Common myeloid progenitor, CD34-positive (primary cell): ENCODE measurements around the gene SH3YL1.

ENCODE experiments used
- CTCF ChIA-PET: fragments of 350-600 bp; sonication (Branson Sonifier 250); formaldehyde crosslinking; loops from one replicate; lab custom pipeline; 2021; ENCODE audit warnings: antibody characterized with exemption; lab: Charles Lee
- POLR2A ChIA-PET: fragments of 350-600 bp; sonication (Branson Sonifier 250); formaldehyde crosslinking; loops from one replicate; lab custom pipeline; 2021; ENCODE audit warnings: antibody characterized with exemption; lab: Charles Lee
- DNase-seq, 3 donors: peaks; one replicate each; pipeline versions ENCODE4 v3.0.0 to v3.0.0-alpha.2; 2013
- H3K27ac ChIP-seq, 2 experiments: 1 replicate in 1 of 2; 2 replicates in 1 of 2; pipeline ENCODE4 v1.7.0; 2013; ENCODE audit warnings: inconsistent platforms in 2 of 2, low read length in 2 of 2, mild to moderate bottlenecking in 2 of 2, low read depth in 1 of 2, moderate library complexity in 1 of 2; ENCODE audit not compliant: severe bottlenecking in 2 of 2, insufficient read depth in 1 of 2, poor library complexity in 1 of 2
- H3K27me3 ChIP-seq, 5 experiments: replicated peaks in 2 of 5; 1 replicate in 3 of 5; 2 replicates in 2 of 5; pipeline versions ENCODE4 v1.6.1 to v1.7.0; 2013; ENCODE audit warnings: low read length in 4 of 5, mild to moderate bottlenecking in 2 of 5, moderate library complexity in 2 of 5, inconsistent platforms in 1 of 5; ENCODE audit not compliant: insufficient read depth in 5 of 5, control insufficient read depth in 4 of 5
- H3K36me3 ChIP-seq, 4 experiments: 1 replicate in 2 of 4; 2 replicates in 2 of 4; pipeline versions ENCODE4 v1.6.1 to v1.7.0; 2013; ENCODE audit warnings: low read length in 3 of 4, control low read depth in 1 of 4, mild to moderate bottlenecking in 1 of 4; ENCODE audit not compliant: control insufficient read depth in 4 of 4, insufficient read depth in 4 of 4
- H3K4me1 ChIP-seq, 4 experiments: 1 replicate in 3 of 4; 2 replicates in 1 of 4; pipeline versions ENCODE4 v1.6.1 to v1.7.1; 2013; ENCODE audit warnings: low read length in 3 of 4, mild to moderate bottlenecking in 3 of 4, control low read depth in 1 of 4, inconsistent platforms in 1 of 4, moderate library complexity in 1 of 4; ENCODE audit not compliant: control insufficient read depth in 4 of 4, insufficient read depth in 4 of 4; ENCODE audit errors: control extremely low read depth in 1 of 4
- H3K4me3 ChIP-seq, 7 experiments: 1 replicate in 4 of 7; 2 replicates in 3 of 7; pipeline versions ENCODE4 v1.5.1 to v1.7.0; 2013; ENCODE audit warnings: mild to moderate bottlenecking in 7 of 7, low read length in 6 of 7, moderate library complexity in 6 of 7, inconsistent platforms in 2 of 7, low read depth in 2 of 7, control low read depth in 1 of 7; ENCODE audit not compliant: insufficient read depth in 4 of 7, control insufficient read depth in 1 of 7; ENCODE audit errors: extremely low read depth in 1 of 7
- H3K9me3 ChIP-seq, 5 experiments: 1 replicate in 4 of 5; 2 replicates in 1 of 5; pipeline versions ENCODE4 v1.6.1 to v1.7.1; 2013; ENCODE audit warnings: low read length in 4 of 5, mild to moderate bottlenecking in 2 of 5, inconsistent platforms in 1 of 5, low read depth in 1 of 5, moderate library complexity in 1 of 5; ENCODE audit not compliant: control insufficient read depth in 4 of 5, insufficient read depth in 2 of 5; ENCODE audit errors: control extremely low read depth in 1 of 5
- WGBS: methylation state at CpG from one replicate; pipeline ENCODE4 v1.1.5; 2013; ENCODE audit not compliant: insufficient coverage; 5-methylcytosine and 5-hydroxymethylcytosine counted together

Gene SH3YL1

DNA sequence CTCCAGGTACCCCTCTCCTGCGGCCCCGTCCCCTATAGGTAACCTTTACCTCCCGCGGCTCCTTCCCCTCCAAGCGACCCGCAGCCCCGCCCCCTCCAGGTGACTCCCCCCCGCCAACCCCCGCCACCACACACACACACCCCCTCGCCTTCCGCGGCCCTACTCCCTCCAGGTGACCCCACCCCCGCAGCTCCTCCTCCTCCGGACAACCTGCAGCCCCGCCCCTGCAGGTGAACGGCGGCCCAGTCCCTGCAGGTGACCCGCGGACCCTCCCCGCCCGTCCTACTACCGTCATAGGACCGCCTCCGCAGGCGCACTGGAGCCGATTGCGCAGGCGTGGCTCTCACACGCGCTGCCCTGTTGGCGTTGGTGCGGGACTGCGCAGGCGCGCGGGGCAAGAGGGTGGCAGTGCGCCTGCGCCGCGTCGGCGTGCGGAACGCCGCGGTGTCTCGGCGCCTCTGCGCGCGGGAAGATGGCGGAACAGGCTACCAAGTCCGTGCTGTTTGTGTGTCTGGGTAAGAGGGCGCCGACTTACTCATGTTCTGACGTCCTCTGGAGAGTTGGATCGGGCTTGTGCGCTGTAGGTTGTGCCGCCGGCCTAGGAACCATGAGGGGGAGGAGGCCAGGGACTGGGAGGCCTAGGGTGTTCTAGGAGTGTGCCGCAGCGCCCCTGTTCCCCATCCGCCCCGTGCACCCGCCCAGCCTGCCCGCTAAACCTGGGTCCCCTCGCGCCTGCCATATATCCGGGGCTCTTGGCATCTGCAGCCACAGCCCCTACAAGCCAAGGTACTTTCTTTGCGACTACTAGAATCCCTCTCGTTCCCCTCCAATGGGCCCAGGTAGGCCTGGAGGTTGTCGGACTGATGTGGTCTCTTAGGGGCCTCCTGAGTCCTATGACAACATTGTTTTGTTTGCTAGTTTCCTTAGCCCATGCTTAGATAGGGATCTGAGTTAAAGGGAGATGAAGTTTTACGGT is 949 bp upstream of the SH3YL1 start, which contains the start of gene ACP1:
Gene ACP1 (plus strand): TSS at position 455 of the 976 bp plus-strand sequence. CDS start 18 bp downstream, at position 473.
- WGBS, result under 1% methylated on average over 58 of the region's 73 CpGs
- ChIA-PET POLR2A (no interaction called here), CTCF (interaction anchor here (1.2 to 1.5 kb wide), 2 partner anchors 15 to 19 kb away, joined by 3 to 4 read pairs; no protein-coding TSS in a partner anchor)
- Histone ChIP-seq H3K36me3 (peaks cover 0 to 12% (median 5%) of the 10 kb centered on the region in 4 experiments), H3K9me3 (peaks cover 0 to 3% (median 0%) of the 10 kb centered on the region in 5 experiments), H3K27me3 (no peaks in the 10 kb centered on the region), H3K4me3 (peak within 1 kb of the TSS; percentile 38 to 93 (median 89)), H3K27ac (peak within 1 kb of the TSS; percentile 85 to 91), H3K4me1 (peaks cover 5 to 39% (median 23%) of the 10 kb centered on the region in 4 experiments)
- peak; percentile 94 to 97 (median 96) for DNase-seq

- no peak for DNase-seq
- ChIA-PET POLR2A (no interaction called here), CTCF (interaction anchor here (1.5 kb wide), 1 partner anchor 24 kb away, joined by 4 read pairs; the partner anchor contains the start of gene ALKAL2)
- Histone ChIP-seq H3K27me3 (no peaks in the 10 kb centered on the region), H3K9me3 (peaks cover 0 to 11% (median 3%) of the 10 kb centered on the region in 5 experiments), H3K36me3 (peaks cover 0 to 18% (median 6%) of the 10 kb centered on the region in 4 experiments), H3K4me1 (peaks cover 5 to 28% (median 21%) of the 10 kb centered on the region in 4 experiments), H3K27ac (no peak overlapping the region), H3K4me3 (peak overlapping the region in 6 of 7 experiments; percentile 38 to 93 (median 70))
- WGBS, result 59% methylated on average over 38 of the region's 42 CpGs
Measured at GRCh38 chr2:263022-263738, 652 bp downstream of the SH3YL1 start.

- no peaks in the 10 kb centered on the region for H3K27me3 ChIP-seq
- ChIA-PET CTCF (interaction anchor here (1.2 to 5.8 kb wide), 4 partner anchors 8 to 28 kb away, joined by 3 to 23 read pairs (median 4); partner anchors contain the start of gene ALKAL2), POLR2A (no interaction called here)
- WGBS, result 90% methylated on average over 1 of the region's 3 CpGs
- no peak overlapping the region for H3K27ac ChIP-seq
- peaks cover 0 to 18% (median 6%) of the 10 kb centered on the region in 4 experiments for H3K36me3 ChIP-seq
- H3K9me3 ChIP-seq, result peaks cover 0 to 17% (median 6%) of the 10 kb centered on the region in 5 experiments
- peaks cover 5 to 28% (median 21%) of the 10 kb centered on the region in 4 experiments for H3K4me1 ChIP-seq
- no peak overlapping the region for H3K4me3 ChIP-seq
- DNase-seq, result no peak
Measured at GRCh38 chr2:262117-262516, 1.7 kb downstream of the SH3YL1 start.

DNA sequence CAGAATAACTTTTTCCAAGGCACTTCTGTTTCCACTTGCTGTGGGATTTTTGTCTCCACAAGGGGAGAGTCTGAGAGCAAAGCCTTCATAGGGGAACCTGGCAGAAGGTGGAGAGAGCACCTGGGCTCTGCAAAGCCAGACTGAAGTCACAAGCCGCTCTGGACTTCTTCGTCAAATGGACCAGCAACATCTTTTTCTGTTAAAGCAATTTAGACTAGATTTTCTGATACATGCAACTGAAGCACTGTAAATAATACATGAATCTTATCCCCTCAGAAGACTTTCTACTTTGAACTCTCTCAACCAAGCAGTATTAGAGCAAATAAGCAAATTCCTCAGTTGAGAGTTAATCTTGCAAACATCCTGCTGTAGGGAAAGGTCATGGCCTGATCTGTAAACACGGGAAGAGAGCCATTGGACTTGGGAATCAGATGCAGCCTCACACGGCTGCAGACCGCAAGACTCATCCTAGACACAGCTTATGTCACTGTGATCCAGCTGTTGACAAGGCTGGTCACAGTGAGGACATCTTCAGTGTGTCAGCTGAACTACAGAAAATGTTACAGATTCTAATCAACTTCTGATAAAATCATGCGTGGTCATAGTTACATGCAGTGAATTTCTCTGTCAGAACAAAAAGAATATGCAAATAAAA is 3.2 kb downstream of the SH3YL1 start:
- ChIA-PET CTCF (interaction anchor here (1.8 to 5.8 kb wide), 2 partner anchors 11 to 14 kb away, joined by 4 to 23 read pairs; no protein-coding TSS in a partner anchor), POLR2A (no interaction called here)

DNA sequence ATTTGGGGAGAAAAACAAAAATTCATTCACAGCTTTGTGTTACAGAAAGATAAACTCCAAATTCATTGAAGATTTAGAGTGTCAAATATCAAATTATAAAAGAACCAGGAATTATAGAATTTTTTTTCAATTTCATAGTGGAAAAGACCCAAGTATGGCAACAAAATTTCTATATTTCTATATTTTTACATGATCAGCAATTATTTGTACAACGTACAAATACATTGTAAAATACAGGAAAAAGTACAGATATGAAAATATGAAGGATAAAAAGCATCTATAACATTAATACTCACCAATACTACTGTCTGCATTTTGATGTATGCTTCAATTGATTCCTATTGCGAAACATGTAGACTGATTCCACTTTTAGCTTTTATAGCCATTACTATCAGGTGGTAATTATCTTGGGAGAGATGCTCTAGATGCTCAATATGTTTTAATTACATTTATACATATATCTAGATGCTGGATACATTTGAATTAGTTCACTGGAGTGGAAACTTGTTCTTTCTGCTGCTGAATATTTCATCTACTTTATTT is 4.0 kb downstream of the SH3YL1 start:
- Histone ChIP-seq H3K4me3 (no peak overlapping the region), H3K4me1 (peaks cover 0 to 11% (median 9%) of the 10 kb centered on the region in 4 experiments), H3K27me3 (no peaks in the 10 kb centered on the region), H3K36me3 (peaks cover 0 to 18% (median 6%) of the 10 kb centered on the region in 4 experiments), H3K9me3 (peaks cover 0 to 17% (median 6%) of the 10 kb centered on the region in 5 experiments), H3K27ac (no peak overlapping the region)
- ChIA-PET POLR2A (no interaction called here), CTCF (interaction anchor here (0.5 to 5.8 kb wide), 3 partner anchors 10 to 17 kb away, joined by 3 to 23 read pairs (median 4); no protein-coding TSS in a partner anchor)
- no CpG with 5 or more reads among the region's 2 CpGs for WGBS
- no peak for DNase-seq

More for the DNA sequence above, 3.2 kb downstream of the SH3YL1 start:
- DNase-seq, result no peak
- Histone ChIP-seq H3K9me3 (peaks cover 0 to 17% (median 6%) of the 10 kb centered on the region in 5 experiments), H3K4me1 (peaks cover 2 to 19% (median 12%) of the 10 kb centered on the region in 4 experiments), H3K27me3 (no peaks in the 10 kb centered on the region), H3K4me3 (no peak overlapping the region), H3K27ac (no peak overlapping the region), H3K36me3 (peaks cover 0 to 18% (median 6%) of the 10 kb centered on the region in 4 experiments)
- WGBS, result 86% methylated on average over 5 of the region's 6 CpGs

DNA sequence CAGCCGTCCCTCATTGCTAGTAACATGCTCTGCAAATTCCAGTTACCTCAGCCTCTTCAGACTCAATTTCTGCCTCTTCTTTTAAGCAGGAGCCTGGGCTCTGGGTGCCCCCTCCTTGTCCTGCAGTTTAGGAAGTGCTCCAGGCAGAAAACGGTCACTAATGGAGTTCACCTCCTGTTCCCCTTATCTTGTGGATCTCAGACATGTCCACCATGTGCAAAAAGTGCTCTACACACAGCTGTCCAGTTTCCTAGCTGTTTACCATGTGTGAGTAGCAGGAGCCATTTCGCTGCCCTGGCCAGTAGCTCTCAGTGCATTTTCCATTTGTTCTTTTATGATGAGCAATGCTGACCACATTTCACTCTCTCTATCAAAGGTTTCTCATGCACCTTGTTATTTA is 4.9 kb downstream of the SH3YL1 start:
- peaks cover 0 to 8% (median 6%) of the 10 kb centered on the region in 4 experiments for H3K4me1 ChIP-seq
- H3K27me3 ChIP-seq, result no peaks in the 10 kb centered on the region
- ChIA-PET POLR2A (no interaction called here), CTCF (interaction anchor here (0.9 to 5.8 kb wide), 3 partner anchors 9 to 31 kb away, joined by 3 to 23 read pairs (median 4); no protein-coding TSS in a partner anchor)
- 92% methylated on average over 3 of the region's 3 CpGs for WGBS
- H3K9me3 ChIP-seq, result peaks cover 0 to 17% (median 6%) of the 10 kb centered on the region in 5 experiments
- peaks cover 0 to 18% (median 6%) of the 10 kb centered on the region in 4 experiments for H3K36me3 ChIP-seq
- DNase-seq, result no peak
- no peak overlapping the region for H3K4me3 ChIP-seq
- no peak overlapping the region for H3K27ac ChIP-seq
